Testis (tissue), 3 donors: ENCODE measurements around the gene MPL. TPM values are rescaled to one million over a fixed set of nuclear protein-coding genes. Genes with fewer than 3 reads are reported as not detected.

Experiments used
- DNase-seq: peaks from one replicate; pipeline ENCODE4 v3.0.0-alpha.2; 2019
- H3K27ac ChIP-seq, 2 donors: fragments of 200-600 bp; sonication (generic); one replicate each; pipeline ENCODE4 v1.5.1; 2019
- H3K27me3 ChIP-seq: fragments of 200-600 bp; sonication (generic); one replicate; pipeline ENCODE4 v1.5.1; 2019
- H3K36me3 ChIP-seq: fragments of 200-600 bp; sonication (generic); one replicate; pipeline ENCODE4 v1.5.1; 2017; ENCODE audit warnings: low read depth; ENCODE audit errors: missing control alignments
- H3K4me1 ChIP-seq: fragments of 200-600 bp; sonication (generic); one replicate; pipeline ENCODE4 v1.5.1; 2019
- H3K4me3 ChIP-seq, 2 donors: fragments of 200-600 bp; sonication (generic); one replicate each; pipeline ENCODE4 v1.5.1; 2017 to 2019
- H3K9me3 ChIP-seq: fragments of 200-600 bp; sonication (generic); one replicate; pipeline ENCODE4 v1.5.1; 2017
- POLR2A ChIP-seq: fragments of 450-650 bp; IDR thresholded peaks from one replicate; pipeline ENCODE4 v1.6.1; 2017; ENCODE audit warnings: antibody characterized with exemption, mild to moderate bottlenecking, moderate library complexity
- WGBS, 2 donors: methylation state at CpG; one replicate each; pipeline ENCODE4 v1.1.5; 2018; 5-methylcytosine and 5-hydroxymethylcytosine counted together
- intact Hi-C: fragments of 100-400 bp; cut with DNase I; formaldehyde crosslinking; loops from one replicate; pipeline ENCODE4 v1.15.1; 2023; ENCODE audit warnings: low total_unique reads
- polyA plus RNA-seq: library from polyadenylated mRNA; stranded (reverse); fragments of 350-450 nt; fragmentation: Illumina TruSeq; extraction: RNeasy Lipid Tissue Mini Kit (QIAGEN cat#74804); gene quantifications from one replicate; pipeline ENCODE4 v1.2.3, GENCODE V29; 2014; ENCODE audit warnings: low read depth, low replicate concordance; ENCODE audit not compliant: insufficient read depth
- total RNA-seq, 2 donors: library from RNA; depleted of rRNA; stranded (reverse); fragments of >200 nt; gene quantifications; one replicate each; pipeline ENCODE4 v1.2.3, GENCODE V29; 2016
- TF ChIP-seq, protein P1 (sequence below), 3 experiments: fragments of 450-650 bp in 2 of 3; fragments of 200-600 bp in 1 of 3; sonication (generic) in 1 of 3; IDR thresholded peaks; one replicate each; pipeline ENCODE4 v1.5.1; 2016 to 2019; ENCODE audit warnings: antibody characterized with exemption in 3 of 3, mild to moderate bottlenecking in 2 of 3, moderate library complexity in 1 of 3

MPL gene
- total and polyA plus RNA-seq, 3 donors from 2014 or later, result 0.32 to 0.56 (median 0.47) TPM

DNA sequence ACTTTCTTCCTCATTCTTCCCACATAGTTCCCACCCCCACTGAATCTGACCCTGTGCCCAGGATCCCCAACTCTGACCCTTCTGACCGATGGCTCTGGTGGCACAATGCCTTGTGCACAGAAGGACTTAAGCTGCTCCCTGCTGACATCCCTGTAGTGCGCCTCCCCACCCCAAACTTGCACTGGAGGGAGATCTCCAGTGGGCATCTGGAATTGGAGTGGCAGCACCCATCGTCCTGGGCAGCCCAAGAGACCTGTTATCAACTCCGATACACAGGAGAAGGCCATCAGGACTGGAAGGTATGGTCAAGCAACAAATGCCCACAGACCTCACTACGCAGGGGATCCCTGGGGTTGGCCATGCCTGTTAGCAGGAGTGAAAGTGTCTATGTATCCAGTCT is 9.0 kb downstream of the MPL start:
- TF ChIP-seq POLR2A, result no peak
- TF ChIP-seq, protein P1, sequence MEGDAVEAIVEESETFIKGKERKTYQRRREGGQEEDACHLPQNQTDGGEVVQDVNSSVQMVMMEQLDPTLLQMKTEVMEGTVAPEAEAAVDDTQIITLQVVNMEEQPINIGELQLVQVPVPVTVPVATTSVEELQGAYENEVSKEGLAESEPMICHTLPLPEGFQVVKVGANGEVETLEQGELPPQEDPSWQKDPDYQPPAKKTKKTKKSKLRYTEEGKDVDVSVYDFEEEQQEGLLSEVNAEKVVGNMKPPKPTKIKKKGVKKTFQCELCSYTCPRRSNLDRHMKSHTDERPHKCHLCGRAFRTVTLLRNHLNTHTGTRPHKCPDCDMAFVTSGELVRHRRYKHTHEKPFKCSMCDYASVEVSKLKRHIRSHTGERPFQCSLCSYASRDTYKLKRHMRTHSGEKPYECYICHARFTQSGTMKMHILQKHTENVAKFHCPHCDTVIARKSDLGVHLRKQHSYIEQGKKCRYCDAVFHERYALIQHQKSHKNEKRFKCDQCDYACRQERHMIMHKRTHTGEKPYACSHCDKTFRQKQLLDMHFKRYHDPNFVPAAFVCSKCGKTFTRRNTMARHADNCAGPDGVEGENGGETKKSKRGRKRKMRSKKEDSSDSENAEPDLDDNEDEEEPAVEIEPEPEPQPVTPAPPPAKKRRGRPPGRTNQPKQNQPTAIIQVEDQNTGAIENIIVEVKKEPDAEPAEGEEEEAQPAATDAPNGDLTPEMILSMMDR (IDR thresholded peaks at IDR 0.05), result no peak
- H3K9me3 ChIP-seq, result no peaks in the 10 kb centered on the region
- no peaks in the 10 kb centered on the region for H3K4me1 ChIP-seq
- 77 to 93% methylated on average over 2 to 5 of the region's 5 CpGs for WGBS, 2 donors
- no peak for DNase-seq
- intact Hi-C loops, result no loop called here
- H3K36me3 ChIP-seq, result no peaks in the 10 kb centered on the region
- no peak overlapping the region for H3K4me3 ChIP-seq
- no peak overlapping the region for H3K27ac ChIP-seq
- no peaks in the 10 kb centered on the region for H3K27me3 ChIP-seq

DNA sequence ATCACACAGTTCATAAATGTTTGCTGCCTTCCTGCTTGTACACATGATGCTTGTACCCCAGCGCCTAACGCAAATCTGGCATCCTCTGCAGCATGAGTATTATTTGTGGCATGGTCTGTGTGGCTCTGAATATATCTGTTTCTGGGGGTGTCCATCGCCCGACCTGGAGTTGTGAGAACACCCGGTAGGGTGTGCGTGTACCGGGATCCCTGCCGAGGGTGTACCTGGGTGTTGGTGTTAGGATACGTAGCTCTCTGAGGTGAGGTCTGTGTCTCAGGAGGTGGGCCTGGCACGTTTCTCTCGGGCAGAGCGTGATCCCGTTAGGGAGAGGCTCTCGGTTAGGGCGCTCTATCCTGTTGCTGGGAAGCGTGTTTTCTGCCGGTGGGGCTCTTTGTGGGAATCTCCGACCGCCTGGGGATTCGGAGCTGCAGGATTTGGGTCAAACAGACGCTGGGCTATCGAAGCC is 10.8 kb downstream of the MPL start:
- Histone ChIP-seq H3K27me3 (no peaks in the 10 kb centered on the region), H3K9me3 (no peaks in the 10 kb centered on the region), H3K4me1 (no peaks in the 10 kb centered on the region), H3K27ac (peak overlapping the region; percentile 72 to 76), H3K4me3 (peak overlapping the region; percentile 48 to 77), H3K36me3 (no peaks in the 10 kb centered on the region)
- TF ChIP-seq POLR2A, result no peak
- TF ChIP-seq, protein P1 (IDR thresholded peaks at IDR 0.05), result no peak
- DNase-seq, result no peak
- 9 to 37% methylated on average over 2 to 22 of the region's 22 CpGs for WGBS, 2 donors
- intact Hi-C loops, result no loop called here

DNA sequence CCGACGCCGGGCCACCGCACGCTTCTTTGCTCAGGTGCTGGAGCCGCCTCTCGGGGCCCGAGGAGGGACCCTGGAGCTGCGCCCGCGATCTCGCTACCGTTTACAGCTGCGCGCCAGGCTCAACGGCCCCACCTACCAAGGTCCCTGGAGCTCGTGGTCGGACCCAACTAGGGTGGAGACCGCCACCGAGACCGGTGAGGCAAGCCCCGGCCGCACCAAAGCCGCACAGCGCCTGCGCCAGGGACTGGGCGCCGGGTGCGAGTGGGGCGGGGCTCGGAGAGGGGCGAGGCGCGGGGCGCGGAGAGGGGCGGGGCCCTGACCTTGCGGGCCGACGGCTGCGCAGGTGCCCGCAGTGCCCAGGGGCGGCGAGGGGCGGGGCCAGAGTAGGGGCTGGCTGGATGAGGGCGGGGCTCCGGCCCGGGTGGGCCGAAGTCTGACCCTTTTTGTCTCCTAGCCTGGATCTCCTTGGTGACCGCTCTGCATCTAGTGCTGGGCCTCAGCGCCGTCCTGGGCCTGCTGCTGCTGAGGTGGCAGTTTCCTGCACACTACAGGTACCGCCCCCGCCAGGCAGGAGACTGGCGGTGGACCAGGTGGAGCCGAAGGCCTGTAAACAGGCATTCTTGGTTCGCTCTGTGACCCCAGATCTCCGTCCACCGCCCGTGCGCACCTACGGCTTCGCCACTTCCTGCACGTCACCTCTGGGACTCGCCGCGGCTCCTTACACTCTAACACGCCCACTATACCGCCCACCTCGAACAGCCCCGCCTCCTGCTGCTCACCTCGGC is 11.4 kb downstream of the MPL start:
- Histone ChIP-seq H3K27me3 (no peaks in the 10 kb centered on the region), H3K4me1 (no peaks in the 10 kb centered on the region), H3K9me3 (no peaks in the 10 kb centered on the region), H3K36me3 (no peaks in the 10 kb centered on the region), H3K27ac (peak overlapping the region; percentile 72 to 76), H3K4me3 (peak overlapping the region; percentile 48 to 77)
- WGBS, 2 donors, result 13 to 14% methylated on average over 20 to 23 of the region's 72 CpGs
- TF ChIP-seq POLR2A, result no peak
- TF ChIP-seq, protein P1 (IDR thresholded peaks at IDR 0.05), result no peak
- peak; percentile 91 for DNase-seq
- intact Hi-C loops, result no loop called here

DNA sequence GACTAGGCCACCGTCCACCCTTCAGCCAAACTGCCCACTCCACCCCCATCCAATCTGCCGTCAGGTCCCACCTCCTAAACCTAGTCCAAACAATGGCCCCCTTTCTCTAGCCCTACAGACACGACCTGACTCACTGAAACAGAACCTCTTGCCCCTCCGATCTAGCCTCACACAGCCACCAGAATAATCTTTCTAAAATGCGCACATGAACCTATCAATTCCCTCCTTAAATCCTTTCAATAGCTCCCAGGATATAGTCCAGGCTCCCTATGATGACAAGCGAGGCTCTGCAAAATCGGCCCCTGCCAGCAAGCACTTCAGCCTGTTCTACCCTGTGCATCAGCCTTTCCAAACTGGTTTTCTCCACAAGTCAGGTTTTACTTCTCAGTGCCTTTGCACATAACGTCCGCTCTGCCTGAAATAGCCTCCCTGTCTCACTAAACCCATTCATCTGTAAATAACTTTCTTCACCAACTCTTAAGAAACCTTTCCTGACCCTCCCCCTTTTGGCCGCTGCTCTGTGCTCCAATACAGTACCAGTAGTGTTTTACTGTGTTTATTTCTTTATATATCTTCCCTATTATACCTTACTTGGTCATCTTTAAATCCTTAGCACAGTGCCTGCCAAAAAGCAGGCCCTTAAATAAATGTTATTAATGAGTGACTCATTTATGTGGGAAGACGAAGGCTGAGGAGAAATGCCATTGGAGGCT is 12.1 kb downstream of the MPL start:
- Histone ChIP-seq H3K4me3 (peak overlapping the region; percentile 48 to 77), H3K27ac (peak overlapping the region; percentile 61 to 72), H3K4me1 (no peaks in the 10 kb centered on the region), H3K9me3 (no peaks in the 10 kb centered on the region), H3K36me3 (no peaks in the 10 kb centered on the region), H3K27me3 (no peaks in the 10 kb centered on the region)
- 46 to 47% methylated on average over 11 of the region's 11 CpGs for WGBS, 2 donors
- no peak for DNase-seq
- intact Hi-C loops, result no loop called here
- TF ChIP-seq, protein P1 (IDR thresholded peaks at IDR 0.05), result no peak
- no peak for TF ChIP-seq POLR2A
